HepG2 (cell line): ENCODE data around the gene PTGIR. TPM values are rescaled to one million over a fixed set of nuclear protein-coding genes. Genes with fewer than 3 reads are reported as not detected.

Source experiments
- ATAC-seq: fragments of 200-7000 bp; cut with Tn5 transposase; 3 replicates; pipeline ENCODE4 v1.9.1; 2020; ENCODE audit warnings: mild to moderate bottlenecking, moderate library complexity
- BruUV-seq: library from RNA; stranded (reverse); fragments of 400-500 nt; replicated peaks from 2 replicates; lab custom pipeline; 2021; lab: Mats Ljungman, UMichigan
- CTCF ChIA-PET: fragments of 300-600 bp; formaldehyde crosslinking; extraction: SDS; loops from one replicate; lab custom pipeline; 2021; ENCODE audit warnings: low total read pairs, inconsistent platforms, low intra/inter-chr PET ratio; lab: Yijun Ruan, JAX
- POLR2A ChIA-PET: fragments of 350-600 bp; sonication (Branson Sonifier 250); formaldehyde crosslinking; loops from one replicate; lab custom pipeline; 2020; ENCODE audit warnings: antibody characterized with exemption, inconsistent platforms; lab: Yijun Ruan, JAX
- DNase-seq: peaks from one replicate; pipeline ENCODE4 v3.0.0-alpha.2; 2015; ENCODE audit warnings: low spot score
- FAIRE-seq: peaks from 3 replicates; lab custom pipeline; 2011; peaks lifted over from hg19 to GRCh38; lab: Jason Lieb, UNC
- H2AFZ ChIP-seq: one replicate; pipeline ENCODE4 v1.6.1; 2011; ENCODE audit warnings: low read length, inconsistent platforms
- H3K27ac ChIP-seq: fragments of 300-600 bp; 3 replicates; pipeline ENCODE4 v1.8.0; 2011; ENCODE audit warnings: mixed run types, mild to moderate bottlenecking, mixed read lengths, low read length, inconsistent platforms; ENCODE audit not compliant: insufficient read depth; ENCODE audit errors: extremely low read length
- H3K27me3 ChIP-seq, 2 experiments: fragments of 200-600 bp in 1 of 2; 2 replicates in 1 of 2; 3 replicates in 1 of 2; pipeline versions ENCODE4 v1.6.0 to v1.8.0; 2011; ENCODE audit warnings: low read length in 2 of 2, mild to moderate bottlenecking in 2 of 2, moderate library complexity in 2 of 2, inconsistent platforms in 1 of 2; ENCODE audit not compliant: insufficient read depth in 2 of 2, control insufficient read depth in 1 of 2
- H3K36me3 ChIP-seq, 2 experiments: fragments of 200-600 bp in 1 of 2; replicated peaks in 1 of 2; 2 replicates in 1 of 2; 3 replicates in 1 of 2; pipeline versions ENCODE4 v1.5.1 to v1.8.0; 2011; ENCODE audit warnings: low read length in 2 of 2, inconsistent platforms in 1 of 2; ENCODE audit not compliant: insufficient read depth in 2 of 2, control insufficient read depth in 1 of 2
- H3K4me1 ChIP-seq: 2 replicates; pipeline ENCODE4 v1.5.1; 2012; ENCODE audit warnings: low read length, inconsistent platforms; ENCODE audit not compliant: insufficient read depth
- H3K4me2 ChIP-seq: 2 replicates; pipeline ENCODE4 v1.6.0; 2011; ENCODE audit warnings: low read depth, low read length, inconsistent platforms
- H3K4me3 ChIP-seq, 3 experiments: fragments of 200-600 bp in 1 of 3; sonication (generic), shearing (Covaris generic) in 1 of 3; replicated peaks in 1 of 3; 2 replicates each; pipeline ENCODE4 v1.5.1; 2011 to 2016; ENCODE audit warnings: low read length in 3 of 3, inconsistent platforms in 2 of 3, low read depth in 2 of 3, mild to moderate bottlenecking in 2 of 3, control low read depth in 1 of 3, mixed read lengths in 1 of 3; ENCODE audit not compliant: insufficient read depth in 1 of 3
- H3K79me2 ChIP-seq: one replicate; pipeline ENCODE4 v1.6.1; 2011; ENCODE audit warnings: low read length, inconsistent platforms; ENCODE audit not compliant: insufficient read depth
- H3K9ac ChIP-seq: 2 replicates; pipeline ENCODE4 v1.6.0; 2011; ENCODE audit warnings: mild to moderate bottlenecking, low read depth, low read length, inconsistent platforms; ENCODE audit not compliant: insufficient read depth
- H3K9me3 ChIP-seq: 2 replicates; pipeline ENCODE4 v1.5.1; 2012; ENCODE audit warnings: mild to moderate bottlenecking, low read length
- H4K20me1 ChIP-seq: 2 replicates; pipeline ENCODE4 v1.6.0; 2011; ENCODE audit warnings: inconsistent platforms, mild to moderate bottlenecking, low read length, moderate library complexity; ENCODE audit not compliant: insufficient read depth
- CBX1 ChIP-seq: IDR thresholded peaks from one replicate; pipeline ENCODE4 v1.6.1; 2016; ENCODE audit warnings: antibody characterized with exemption, low read depth
- JUND ChIP-seq: sonication (generic); formaldehyde crosslinking; IDR thresholded peaks from 2 replicates; pipeline ENCODE4 v1.8.0; 2022; ENCODE audit warnings: mild to moderate bottlenecking, missing genetic modification reagents
- NFRKB ChIP-seq: fragments of 450-650 bp; IDR thresholded peaks from 2 replicates; pipeline ENCODE4 v1.6.1; 2017
- PCBP2 ChIP-seq: fragments of 200-400 bp; formaldehyde crosslinking; optimal IDR thresholded peaks from 2 replicates; pipeline ENCODE3; 2018; ENCODE audit warnings: low read length, low read depth; ENCODE audit not compliant: poor library complexity, severe bottlenecking
- SKI ChIP-seq: fragments of 450-650 bp; IDR thresholded peaks from one replicate; pipeline ENCODE4 v1.6.1; 2018; ENCODE audit warnings: mild to moderate bottlenecking; ENCODE audit not compliant: partially characterized antibody
- ZNF337 ChIP-seq: sonication (generic); formaldehyde crosslinking; IDR thresholded peaks from 2 replicates; pipeline ENCODE4 v1.5.1; 2020; ENCODE audit warnings: missing genetic modification reagents, low read depth, mild to moderate bottlenecking, borderline replicate concordance
- ZNF552 ChIP-seq: sonication (generic); formaldehyde crosslinking; IDR thresholded peaks from 2 replicates; pipeline ENCODE4 v1.9.0; 2022; ENCODE audit warnings: missing genetic modification reagents, mild to moderate bottlenecking, borderline replicate concordance
- ZNF598 ChIP-seq: sonication (generic); formaldehyde crosslinking; IDR thresholded peaks from 2 replicates; pipeline ENCODE4 v1.5.1; 2020; ENCODE audit warnings: mild to moderate bottlenecking, missing genetic modification reagents, borderline replicate concordance
- WGBS: methylation state at CpG from one replicate; pipeline ENCODE4 v1.1.6; 2017; ENCODE audit warnings: low lambda C conversion rate; 5-methylcytosine and 5-hydroxymethylcytosine counted together
- in situ Hi-C: cut with HindIII; loops from 2 replicates; pipeline ENCODE4 v1.10.0; 2017; ENCODE audit warnings: low pct_unique_long_range_greater_than_20kb; ENCODE audit not compliant: extremely low pct_ligation_motif_present
- intact Hi-C: fragments of 100-400 bp; cut with micrococcal nuclease; formaldehyde crosslinking; loops from one replicate; pipeline ENCODE4 v1.10.0; 2022; ENCODE audit not compliant: unreplicated experiment
- polyA plus RNA-seq, 8 experiments: library from polyadenylated mRNA; depleted of rRNA in 3 of 8; stranded (reverse) in 7 of 8; unstranded in 1 of 8; fragments of >200 nt; fragmentation: Illumina TruSeq in 4 of 8; extraction: Trizol in 4 of 8; gene quantifications; 2 replicates each; pipeline versions ENCODE4 v1.2.1 to v1.2.3, GENCODE V29; 2011 to 2016; ENCODE audit warnings: low read depth in 4 of 8, missing spikeins in 1 of 8, mixed read lengths in 1 of 8; ENCODE audit not compliant: insufficient read depth in 1 of 8
- total RNA-seq, 5 experiments: library from RNA; depleted of rRNA; stranded (reverse); fragments of >200 nt; fragmentation: Illumina TruSeq; extraction: Trizol; gene quantifications; 2 replicates each; pipeline ENCODE4 v1.2.3, GENCODE V29; 2016; ENCODE audit warnings: low read depth in 1 of 5
- TF ChIP-seq, protein P1 (sequence below): sonication (generic); formaldehyde crosslinking; IDR thresholded peaks from 2 replicates; pipeline ENCODE4 v1.8.0; 2022; ENCODE audit warnings: mild to moderate bottlenecking, missing genetic modification reagents, moderate library complexity
- TF ChIP-seq, protein P2 (sequence below): sonication (generic); formaldehyde crosslinking; IDR thresholded peaks from 2 replicates; pipeline ENCODE4 v1.5.0; 2020; ENCODE audit warnings: missing genetic modification reagents

Gene PTGIR
- total and polyA plus RNA-seq, 2 of the 13 experiments (the other 11 are each of a cell fraction or from before 2014, with no cell fraction given), result not detected

- no peak overlapping the region for H3K4me2 ChIP-seq
- FAIRE-seq (no peak), DNase-seq (no peak)
- no peak overlapping the region for H3K4me3 ChIP-seq
- no peak overlapping the region for H3K9ac ChIP-seq
- no peak overlapping the region for H2AFZ ChIP-seq
- no peaks in the 10 kb centered on the region for H4K20me1 ChIP-seq
- TF ChIP-seq, protein P1, sequence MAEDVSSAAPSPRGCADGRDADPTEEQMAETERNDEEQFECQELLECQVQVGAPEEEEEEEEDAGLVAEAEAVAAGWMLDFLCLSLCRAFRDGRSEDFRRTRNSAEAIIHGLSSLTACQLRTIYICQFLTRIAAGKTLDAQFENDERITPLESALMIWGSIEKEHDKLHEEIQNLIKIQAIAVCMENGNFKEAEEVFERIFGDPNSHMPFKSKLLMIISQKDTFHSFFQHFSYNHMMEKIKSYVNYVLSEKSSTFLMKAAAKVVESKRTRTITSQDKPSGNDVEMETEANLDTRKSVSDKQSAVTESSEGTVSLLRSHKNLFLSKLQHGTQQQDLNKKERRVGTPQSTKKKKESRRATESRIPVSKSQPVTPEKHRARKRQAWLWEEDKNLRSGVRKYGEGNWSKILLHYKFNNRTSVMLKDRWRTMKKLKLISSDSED, result no peak
- no peak for TF ChIP-seq NFRKB
- TF ChIP-seq JUND (CRISPR knock-in tag), result no peak
- TF ChIP-seq ZNF552 (CRISPR knock-in tag), result no peak
- TF ChIP-seq ZNF337 (CRISPR knock-in tag), result no peak
- TF ChIP-seq, all 625 proteins: peak for 0
- no peak for ATAC-seq
- intact Hi-C loops (no loop called here), in situ Hi-C loops (no loop called here)
- no peaks in the 10 kb centered on the region for H3K36me3 ChIP-seq
- POLR2A ChIA-PET, result no interaction called here
- BruUV-seq, result no TSS peak
- H3K27ac ChIP-seq, result no peak overlapping the region
- H3K27me3 ChIP-seq, result peaks cover 6 to 60% of the 10 kb centered on the region in 2 experiments; a peak in 4 of 5 replicates
- no peaks in the 10 kb centered on the region for H3K79me2 ChIP-seq
- CTCF ChIA-PET, result no interaction called here
- peaks cover 23% of the 10 kb centered on the region for H3K4me1 ChIP-seq
- H3K9me3 ChIP-seq, result no peaks in the 10 kb centered on the region
- WGBS, result 42% methylated on average over 14 of the region's 14 CpGs
Observed at GRCh38 chr19:46637224-46637623, 12.3 kb upstream of the PTGIR start.

- Histone ChIP-seq H3K9me3 (no peaks in the 10 kb centered on the region), H2AFZ (no peak within 1 kb of the TSS), H4K20me1 (no peaks in the 10 kb centered on the region), H3K79me2 (no peaks in the 10 kb centered on the region), H3K4me2 (no peak within 1 kb of the TSS; the same call in 1 of the 2 replicates), H3K4me3 (no peak within 1 kb of the TSS), H3K27ac (no peak within 1 kb of the TSS), H3K36me3 (no peaks in the 10 kb centered on the region), H3K4me1 (peaks cover 23% of the 10 kb centered on the region), H3K9ac (no peak within 1 kb of the TSS), H3K27me3 (peaks cover 6 to 60% of the 10 kb centered on the region in 2 experiments; a peak in 4 of 5 replicates)
- ATAC-seq, result no peak
- CTCF ChIA-PET, result no interaction called here
- WGBS, result 23% methylated on average over 20 of the region's 34 CpGs
- BruUV-seq, result no TSS peak
- intact Hi-C loops (no loop called here), in situ Hi-C loops (no loop called here)
- TF ChIP-seq CBX1, result no peak
- TF ChIP-seq, protein P2, sequence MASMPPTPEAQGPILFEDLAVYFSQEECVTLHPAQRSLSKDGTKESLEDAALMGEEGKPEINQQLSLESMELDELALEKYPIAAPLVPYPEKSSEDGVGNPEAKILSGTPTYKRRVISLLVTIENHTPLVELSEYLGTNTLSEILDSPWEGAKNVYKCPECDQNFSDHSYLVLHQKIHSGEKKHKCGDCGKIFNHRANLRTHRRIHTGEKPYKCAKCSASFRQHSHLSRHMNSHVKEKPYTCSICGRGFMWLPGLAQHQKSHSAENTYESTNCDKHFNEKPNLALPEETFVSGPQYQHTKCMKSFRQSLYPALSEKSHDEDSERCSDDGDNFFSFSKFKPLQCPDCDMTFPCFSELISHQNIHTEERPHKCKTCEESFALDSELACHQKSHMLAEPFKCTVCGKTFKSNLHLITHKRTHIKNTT (CRISPR knock-in tag), result no peak
- TF ChIP-seq PCBP2, result no peak
- no peak for TF ChIP-seq ZNF598 (CRISPR knock-in tag)
- no peak for TF ChIP-seq ZNF337 (CRISPR knock-in tag)
- no peak for TF ChIP-seq SKI
- FAIRE-seq, result no peak
- POLR2A ChIA-PET, result no interaction called here
- DNase-seq, result no peak
Observed at GRCh38 chr19:46635920-46636761, 11.3 kb upstream of the PTGIR start, which contains the start of gene GNG8. GNG8 (minus strand) TSS chr19:46636202; CDS start chr19:46634682, 1,520 bp downstream.
